Right renal cortex interstitium (tissue), 3 donors: ENCODE results near the gene CPT1A. TPM values are rescaled to one million over a fixed set of nuclear protein-coding genes. Genes with fewer than 3 reads are reported as not detected.
"Not testable (repeated sequence)": the region's sequence is repeated elsewhere in the genome, so short reads cannot be mapped to it uniquely, and the experiment has no call there.

ENCODE experiments used
- DNase-seq, 3 donors: peaks; one replicate each; pipeline ENCODE4 v3.0.0-alpha.2; 2013; ENCODE audit warnings: low read depth in 3 of 3, low spot score in 2 of 3
- polyA plus RNA-seq, 3 donors: library from polyadenylated mRNA; unstranded; fragments of 120-200 nt; gene quantifications; one replicate each; pipeline ENCODE4 v1.2.1, GENCODE V29; 2013; ENCODE audit not compliant: insufficient read length in 3 of 3

Gene CPT1A
- polyA plus RNA-seq: 10 to 100 TPM; 34.9 to 39.6 (median 35.0) TPM

DNA sequence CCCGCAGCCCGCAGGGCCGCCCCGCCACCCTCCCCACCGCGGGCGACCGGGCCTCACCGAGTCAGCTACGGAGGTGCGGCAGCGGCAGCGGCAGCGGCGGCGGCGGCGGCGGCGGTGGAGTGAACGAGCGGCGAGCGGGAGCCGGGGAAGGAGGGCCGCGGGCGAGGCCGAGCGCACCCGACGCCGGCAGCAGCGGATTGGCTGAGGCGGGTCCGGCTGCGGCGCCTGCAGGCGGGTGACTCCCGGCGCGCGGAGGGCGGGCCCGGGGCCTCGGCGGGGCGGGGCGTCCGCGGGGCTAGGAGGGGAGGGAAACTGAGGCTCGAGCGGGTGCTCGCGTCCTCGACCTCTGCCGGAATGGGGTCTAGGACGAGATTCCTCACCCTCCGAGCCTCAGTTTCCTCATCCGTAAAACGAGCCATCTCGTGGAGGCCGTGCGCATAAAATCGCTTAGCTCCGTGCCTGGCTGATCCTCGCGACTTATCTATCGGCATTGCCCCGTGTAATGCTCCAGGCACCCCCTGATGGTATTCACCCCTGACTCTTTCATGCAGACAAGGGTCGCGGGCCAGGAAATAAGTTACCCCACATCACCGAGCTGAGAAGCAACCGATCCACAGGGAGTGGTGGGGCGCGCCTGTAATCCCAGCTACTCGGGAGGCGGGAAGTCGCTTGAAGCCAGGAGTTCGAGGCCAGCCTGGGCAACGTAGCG, at the start of gene CPT1A:
CPT1A (minus strand) TSS at position 199 of the 709 bp plus-strand sequence. CDS start 26,442 bp downstream, outside the sequence.
- DNase-seq: no peak

DNA sequence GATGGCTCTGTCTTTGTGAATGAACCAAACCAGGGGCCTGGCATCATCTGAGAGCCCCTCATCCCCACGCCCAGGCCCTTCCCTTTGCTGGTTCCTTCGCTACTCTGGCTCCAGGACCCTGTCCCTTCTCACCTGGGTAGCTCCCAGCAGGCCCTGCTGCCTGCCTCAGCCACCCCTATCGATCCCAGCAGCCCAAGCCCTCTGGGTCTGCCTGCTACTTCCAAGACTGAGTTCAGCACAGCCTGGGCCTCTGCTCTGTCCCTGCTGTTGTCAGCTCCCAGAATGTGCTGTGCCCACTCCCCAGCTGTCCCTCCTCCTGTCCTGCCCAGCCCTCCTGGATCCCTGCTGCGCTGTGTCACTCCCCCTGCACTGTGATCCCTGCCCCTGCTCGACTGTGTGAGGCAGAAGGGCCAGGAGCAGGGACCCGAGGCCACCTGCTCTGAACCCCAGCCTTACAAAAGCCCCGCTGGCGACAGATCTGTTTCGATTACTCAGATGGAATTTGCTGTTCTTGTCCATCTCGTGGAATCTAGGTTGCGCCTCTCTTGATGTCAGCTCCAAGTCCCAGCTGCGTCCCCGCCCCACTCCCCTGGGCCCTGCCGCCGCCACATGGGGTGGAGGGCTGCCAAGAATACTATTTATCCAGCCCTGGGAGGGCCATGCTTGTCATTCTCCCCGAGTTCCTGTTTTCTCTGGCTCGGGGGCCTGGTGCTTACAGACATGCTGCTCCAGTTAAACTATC, 48.9 kb upstream of the CPT1A start:
- DNase-seq: no peak

DNA sequence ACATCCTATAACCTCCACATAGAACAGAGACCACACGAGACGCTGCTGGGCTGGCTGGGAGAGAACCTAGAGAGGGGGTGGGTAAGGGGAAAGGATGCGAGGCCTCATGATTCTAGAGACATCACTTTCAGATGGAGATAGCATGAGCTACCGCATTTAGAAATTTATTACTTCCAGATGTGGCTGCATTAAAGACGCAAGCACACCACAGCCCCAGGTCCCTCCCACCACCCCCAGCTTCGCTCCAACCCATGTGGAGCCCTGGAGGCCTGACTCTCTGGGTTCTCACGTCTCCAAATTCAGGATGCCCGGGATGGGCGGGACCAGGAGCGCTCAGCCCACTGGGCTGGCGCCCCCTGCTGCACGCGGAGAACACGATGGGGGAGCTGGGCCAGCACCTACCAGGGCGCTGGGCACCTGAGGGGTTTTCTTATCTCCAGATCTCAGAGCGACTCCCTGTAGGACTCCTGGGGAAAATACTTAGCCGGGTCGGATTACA, 48.3 kb upstream of the CPT1A start:
- no peak for DNase-seq

DNA sequence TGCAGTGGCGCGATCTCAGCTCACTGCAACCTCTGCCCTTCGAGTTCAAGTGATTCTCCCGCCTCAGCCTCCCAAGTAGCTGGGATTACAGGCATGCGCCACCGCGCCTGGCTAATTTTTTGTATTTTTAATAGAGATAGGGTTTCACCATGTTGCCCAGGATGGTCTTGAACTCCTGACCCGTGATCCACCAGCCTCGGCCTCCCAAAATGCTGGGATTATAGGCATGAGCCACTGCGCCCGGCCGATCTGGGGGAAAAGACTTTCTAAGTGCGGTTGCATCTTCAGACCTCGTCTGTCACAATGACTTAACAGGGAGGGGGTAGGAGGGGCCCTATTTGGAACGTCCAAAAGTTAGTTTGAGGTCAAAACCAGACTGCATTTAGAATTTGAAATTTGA, 43.1 kb upstream of the CPT1A start:
- not testable (repeated sequence) for DNase-seq

DNA sequence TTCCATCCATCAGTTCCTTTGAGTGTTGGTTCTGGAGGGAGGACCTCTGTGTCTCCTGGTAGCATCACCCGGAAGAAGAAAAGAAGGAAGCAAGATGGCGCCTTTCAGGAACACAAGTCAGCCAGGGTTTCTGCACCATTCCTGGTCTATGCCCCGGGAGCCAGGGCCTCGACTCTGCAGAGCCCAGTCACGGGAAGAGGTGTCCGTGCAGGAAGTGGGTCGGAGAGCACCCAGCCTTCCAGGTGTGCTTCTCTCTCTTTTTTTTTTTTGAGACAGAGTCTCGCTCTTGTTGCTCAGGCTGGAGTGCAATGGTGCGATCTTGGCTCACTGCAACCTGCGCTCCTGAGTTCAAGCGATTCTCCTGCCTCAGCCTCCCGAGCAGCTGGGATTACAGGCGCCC, 40.7 kb upstream of the CPT1A start:
- no peak for DNase-seq

DNA sequence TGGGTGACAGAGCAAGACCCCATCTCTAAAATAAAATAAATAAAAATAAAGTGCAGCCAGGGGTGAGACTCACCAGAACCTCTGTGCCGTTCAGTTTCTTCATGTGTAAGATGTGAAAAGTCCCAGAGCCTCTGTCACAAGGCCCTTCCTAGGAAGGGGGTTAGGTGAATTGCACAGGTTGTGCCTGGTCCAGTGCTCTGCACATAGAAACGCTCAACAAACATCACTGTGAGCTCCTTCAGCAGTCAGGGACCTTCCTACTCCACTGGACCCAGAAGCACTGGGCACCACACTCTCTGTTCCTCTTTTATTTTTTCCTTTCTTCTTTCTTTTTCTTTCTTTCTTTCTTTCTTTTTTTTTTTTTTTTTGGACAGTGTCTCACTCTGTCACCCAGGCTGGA, 39.6 kb upstream of the CPT1A start:
- DNase-seq: no peak

DNA sequence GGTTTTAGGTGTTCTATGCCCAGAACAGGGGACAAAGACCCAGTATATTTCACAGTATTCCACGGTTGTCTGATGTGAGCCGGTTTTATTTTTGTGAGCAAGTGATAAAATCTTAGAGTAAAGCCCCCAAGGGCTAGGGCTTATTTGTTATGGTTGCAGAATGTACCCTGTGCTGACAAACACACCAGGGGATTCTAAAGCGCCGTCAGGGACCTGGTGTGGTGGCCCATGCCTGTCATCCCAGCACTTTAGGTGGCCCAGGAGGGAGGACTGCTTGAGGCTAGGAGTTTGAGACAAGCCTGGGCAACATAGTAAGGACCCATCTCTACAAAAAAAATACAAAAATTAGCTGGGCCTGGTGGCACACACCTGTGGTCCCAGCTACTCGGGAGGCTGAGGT, 39.1 kb upstream of the CPT1A start:
- DNase-seq: no peak

DNA sequence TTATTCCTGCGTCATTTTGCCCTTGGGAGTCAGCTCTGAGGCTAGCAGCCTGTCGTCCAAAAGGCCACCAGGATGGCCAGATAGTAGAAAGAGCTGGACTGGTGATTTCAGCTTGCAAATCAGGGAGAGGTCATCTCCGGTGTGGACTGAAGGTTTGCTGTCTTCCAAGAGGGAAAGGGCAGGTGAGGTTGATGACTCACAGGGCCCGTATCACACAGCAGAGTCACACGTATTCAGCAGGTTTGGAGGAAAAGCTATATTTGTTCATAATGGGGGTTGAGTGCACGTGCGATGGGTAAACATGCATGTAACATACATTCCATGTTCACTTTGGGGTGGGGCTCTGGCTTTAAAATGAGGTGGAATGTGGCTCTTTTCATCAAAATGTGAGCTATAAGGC, 36.3 kb upstream of the CPT1A start:
- no peak for DNase-seq

DNA sequence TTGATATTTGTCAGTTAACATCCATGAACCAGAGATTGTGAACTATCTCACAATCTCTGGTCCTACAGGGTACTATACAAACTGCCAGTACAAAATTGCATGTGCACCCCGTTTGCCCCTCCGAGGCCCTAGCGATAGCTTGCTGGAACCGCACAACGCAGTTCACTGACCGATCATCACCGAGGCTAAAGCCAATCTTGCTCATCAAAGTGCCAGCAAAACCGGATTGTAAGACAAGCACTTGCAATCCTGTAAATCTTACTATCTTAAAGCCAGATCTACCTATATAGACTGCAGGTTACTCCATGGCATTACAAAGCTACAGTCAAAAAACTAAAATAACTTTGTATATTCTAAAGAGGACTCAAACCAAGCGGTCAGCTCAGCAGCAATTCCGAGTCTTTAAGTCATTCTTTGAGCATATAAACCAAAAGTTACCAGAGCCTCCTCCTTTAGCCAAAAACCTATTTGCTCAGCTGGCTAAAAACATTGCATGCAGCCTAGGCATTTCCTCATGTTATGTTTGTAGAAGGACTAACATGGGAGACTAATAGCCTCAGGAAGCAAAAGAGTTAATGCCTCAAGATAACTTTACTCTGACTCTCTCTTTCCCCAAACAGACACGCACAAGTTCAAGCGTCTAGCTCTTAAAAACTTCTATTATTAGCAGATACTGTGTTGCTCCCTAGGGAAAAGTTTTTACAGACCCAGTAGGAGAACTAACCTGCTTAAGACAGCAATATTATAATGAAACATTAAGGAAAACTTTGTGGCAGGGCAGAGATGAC, 30.7 kb upstream of the CPT1A start:
- DNase-seq: no peak

DNA sequence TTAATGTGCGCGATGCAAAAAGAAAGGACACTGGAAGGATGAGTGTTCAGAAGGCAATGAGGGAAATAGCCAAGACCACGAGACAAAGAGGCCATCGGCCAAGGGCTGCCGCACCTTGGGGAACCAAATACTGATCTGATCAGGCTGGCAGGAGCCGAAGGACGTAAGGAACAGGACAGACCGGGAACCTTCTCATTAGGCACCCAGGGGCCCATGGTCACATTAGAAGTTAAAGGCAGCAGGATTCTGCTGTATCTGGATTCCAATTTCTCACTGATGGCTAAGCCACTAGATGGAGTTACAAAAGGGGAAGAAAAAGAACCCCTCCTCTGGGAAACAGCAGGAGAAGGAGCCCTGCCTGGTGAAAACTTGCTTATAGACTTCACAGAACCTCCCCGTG, 28.8 kb upstream of the CPT1A start:
- DNase-seq: no peak

DNA sequence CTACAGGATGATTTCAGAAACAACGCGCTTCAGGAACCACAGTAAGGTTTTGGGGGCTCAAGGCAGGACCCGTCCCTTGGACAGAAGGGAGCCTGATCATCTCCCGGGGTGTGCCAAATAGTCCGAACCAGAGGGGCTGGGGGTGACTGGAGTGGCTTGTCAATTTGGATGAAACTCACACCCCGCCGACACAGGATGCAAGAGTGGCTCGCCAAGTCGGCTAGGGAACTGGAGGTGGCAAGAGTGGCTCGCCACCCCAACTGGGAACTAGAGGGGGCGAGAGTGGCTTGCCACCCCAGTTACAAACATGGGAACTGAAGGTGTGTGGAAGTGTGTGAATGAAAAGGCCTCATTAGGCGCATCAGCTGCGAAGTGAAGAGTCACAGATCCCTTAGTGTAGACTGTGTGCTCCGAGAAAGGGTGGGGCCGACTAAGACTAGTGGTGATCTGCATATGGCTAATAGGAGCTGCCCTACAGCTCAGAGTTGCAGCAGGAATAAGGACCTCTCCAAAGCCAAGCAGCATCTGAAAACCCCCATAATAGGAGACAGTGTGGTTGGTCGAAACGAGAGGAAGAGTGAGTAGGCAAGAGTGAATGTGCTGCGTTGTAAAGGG, 26.6 kb upstream of the CPT1A start:
- DNase-seq: no peak

DNA sequence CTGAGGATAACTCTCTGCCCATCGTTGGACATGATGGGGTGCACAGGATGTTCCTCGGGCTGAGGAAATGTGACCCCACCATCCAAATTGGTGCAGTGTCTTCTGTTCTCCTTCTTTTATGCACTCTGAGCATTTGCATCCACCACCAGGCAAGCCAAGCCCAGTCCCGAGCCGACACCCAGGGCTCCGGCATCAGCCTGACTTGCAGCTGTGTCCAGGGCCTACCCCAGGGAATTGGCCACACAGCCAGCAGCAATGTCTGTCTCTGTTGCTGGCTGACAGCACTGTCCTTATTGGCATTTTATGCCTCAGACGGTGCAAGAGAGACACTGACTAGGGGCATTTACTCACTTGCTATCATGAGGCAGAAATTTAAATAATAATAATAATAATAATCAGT, 25.4 kb upstream of the CPT1A start:
- no peak for DNase-seq

DNA sequence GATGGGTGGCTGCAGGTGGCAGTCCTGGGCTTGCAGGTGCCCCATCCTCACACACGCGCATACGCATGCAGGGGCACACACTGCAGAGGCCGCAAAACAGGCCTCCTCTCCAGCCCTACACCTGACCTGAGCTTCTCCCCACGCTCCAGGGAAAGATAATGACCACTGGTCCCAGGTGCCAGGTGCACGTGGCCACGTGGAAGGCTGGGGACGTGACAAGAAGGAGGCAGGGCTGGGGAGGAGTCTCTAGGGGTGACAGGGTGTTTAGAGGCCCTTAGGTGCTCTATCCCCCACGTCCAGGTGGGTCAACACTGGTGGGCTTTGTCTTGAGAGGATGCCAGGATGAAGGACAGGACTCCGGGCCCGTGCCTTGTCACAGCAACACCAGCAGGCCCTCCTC, 23.5 kb upstream of the CPT1A start:
- DNase-seq: no peak

DNA sequence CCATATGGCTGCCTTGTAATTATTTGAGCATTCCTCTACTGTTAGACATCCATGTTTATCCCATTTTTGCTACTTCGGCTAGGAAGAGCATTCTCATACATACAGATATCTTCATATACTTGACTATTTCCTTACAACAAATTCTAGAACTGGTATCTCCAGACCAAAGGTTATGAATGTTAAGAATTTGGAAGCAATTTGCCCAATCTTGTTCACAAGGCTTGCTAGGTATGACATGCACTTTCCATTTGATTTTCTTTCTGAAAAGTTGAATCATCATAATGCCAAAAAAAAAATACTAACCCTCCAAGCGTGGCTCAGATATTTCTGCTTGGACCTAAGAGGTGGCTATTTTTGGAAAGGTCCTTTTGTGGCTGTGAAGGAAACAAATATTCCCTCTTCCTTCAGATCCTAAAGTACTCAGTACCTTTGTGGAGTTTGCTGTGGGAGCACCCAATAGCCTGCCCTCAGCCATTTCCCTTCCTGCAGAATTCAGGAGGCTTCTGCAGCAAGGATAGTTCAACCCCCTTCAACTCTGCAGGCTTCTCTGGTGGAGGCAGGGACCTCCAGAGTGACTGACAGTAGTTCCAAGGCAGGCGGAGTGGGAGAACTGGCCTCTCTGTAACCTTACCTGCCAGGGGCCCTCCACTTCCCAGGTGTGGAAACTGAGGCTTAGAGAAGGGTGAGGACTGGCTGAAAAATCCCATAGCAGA, 22.0 kb upstream of the CPT1A start:
- DNase-seq: no peak

DNA sequence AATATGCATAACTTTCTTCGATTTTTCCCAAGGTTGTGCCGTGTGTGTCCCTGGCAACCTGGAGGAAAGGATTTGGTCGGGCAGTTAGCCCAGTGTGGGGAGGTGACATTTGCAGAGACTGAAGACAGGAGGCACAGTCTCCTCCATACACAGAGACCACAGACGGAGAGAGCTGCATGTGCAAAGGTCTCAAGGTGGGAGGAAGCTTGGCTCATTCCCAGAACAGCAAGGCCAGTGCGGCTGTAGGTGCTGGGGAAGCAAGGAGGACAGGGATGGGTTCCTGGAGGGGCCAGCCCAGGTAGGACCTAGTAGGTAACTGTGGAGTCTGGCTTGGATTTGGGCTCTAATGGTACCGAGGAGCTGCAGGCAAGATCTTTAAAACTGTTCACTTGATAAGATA, 20.7 kb upstream of the CPT1A start:
- no peak for DNase-seq

DNA sequence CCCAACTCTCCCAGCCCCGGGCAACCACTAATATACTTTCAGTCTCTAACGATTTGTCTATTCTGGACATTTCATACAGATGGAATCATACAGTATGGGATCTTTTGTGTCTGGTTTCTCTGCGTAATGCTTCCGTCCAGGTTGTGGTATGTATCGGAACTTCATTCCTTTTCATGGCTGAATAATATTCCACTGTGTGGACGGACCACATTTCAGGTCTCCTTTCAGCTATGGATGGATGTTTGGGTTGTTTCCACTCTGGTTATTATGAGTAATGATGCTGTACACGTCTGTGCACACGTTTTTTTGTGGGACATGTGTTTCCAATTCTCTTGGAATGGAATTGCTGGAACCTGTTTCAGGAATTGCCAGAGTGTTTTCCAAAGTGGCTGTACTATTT, 17.4 kb upstream of the CPT1A start:
- DNase-seq: no peak

DNA sequence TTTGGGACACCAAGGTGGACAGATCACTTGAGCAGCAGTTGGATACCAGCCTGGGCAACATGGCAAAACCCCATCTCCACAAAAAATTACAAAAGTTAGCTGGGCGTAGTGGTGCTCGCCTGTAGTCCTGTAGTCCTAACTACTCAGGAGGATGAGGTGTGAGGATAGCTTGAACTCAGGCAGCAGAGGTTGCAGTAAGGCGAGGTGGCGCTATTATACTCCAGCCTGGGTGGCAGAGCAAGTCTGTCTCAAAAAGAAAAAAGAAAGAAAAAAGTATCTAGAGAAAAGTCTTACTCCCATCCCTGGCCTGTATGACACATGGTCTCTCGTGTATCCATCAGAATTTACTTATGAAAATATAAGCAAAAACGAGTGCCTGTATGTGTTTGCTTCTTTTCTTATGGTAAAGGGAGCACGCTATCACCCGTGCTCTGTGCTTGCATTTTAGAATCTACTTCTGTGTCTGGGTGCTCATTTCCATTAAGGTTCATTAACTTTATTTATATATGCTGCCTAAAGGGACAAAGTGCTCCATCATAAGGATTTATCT, 15.4 kb upstream of the CPT1A start:
- no peak for DNase-seq

DNA sequence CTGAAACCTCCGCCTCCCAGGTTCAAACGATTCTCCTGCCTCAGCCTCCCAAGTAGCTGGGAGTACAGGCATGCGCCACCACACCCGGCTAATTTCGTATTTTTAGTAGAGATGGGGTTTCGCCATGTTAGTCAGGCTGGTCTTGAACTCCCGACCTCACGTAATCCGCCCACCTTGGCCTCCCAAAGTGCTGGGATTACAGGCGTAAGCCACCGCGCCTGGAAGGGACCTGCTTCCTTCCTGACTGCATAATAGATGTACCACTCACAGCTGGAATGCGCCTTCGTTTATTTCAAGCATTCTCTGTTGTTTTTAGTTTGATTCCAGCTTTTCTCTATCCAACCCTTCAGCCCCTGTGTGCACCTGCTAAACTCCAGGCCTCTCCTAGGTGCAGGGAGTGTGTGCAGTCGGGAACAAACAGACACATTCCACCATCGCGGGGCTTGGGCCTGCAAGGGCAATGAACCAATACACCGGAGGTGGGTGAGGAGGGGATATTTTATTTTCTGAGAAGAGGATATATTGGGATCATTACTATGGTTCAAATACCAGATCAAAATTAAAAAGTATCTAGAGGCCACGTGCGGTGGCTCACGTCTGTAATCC, 14.8 kb upstream of the CPT1A start:
- not testable (repeated sequence) for DNase-seq

DNA sequence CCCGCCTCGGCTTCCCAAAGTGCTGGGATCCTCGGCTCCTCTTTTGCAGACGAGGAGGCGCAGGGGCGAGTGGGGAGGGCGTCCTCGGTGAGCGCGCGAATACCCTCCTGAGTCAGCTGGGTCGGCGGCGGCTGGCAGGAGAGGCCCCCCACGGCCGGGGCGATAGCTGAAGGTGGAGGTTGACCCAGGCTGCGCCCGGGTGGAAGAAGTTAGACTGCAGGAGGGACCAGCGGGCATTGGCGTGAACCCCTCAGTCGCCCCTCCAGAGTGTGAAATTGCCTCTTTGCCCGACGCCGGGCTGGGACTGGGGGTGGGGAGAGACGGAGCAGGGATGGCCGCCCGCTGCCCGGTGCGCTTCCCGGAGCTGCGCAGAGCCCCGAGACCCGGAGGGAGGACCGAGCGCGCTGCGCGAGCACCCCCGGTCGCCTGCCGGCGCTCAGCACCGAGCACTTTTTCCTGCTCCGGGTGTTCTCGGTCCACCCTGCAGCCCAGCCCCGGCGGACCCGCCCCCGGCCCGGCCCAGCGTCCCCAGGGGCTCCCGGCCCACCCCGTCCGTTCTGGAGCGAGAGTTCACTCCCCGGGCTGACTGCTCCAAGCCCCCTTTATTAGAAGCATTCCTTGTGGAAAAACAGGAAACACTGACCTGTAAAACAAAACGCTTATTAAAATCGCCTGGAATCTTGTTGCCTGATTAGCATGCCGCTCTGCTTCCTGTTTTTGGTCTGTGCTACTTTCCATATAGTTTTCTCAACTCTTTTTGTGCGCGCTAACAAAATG, 13.7 kb upstream of the CPT1A start:
- DNase-seq: no peak
